Bronchial epithelial cell (primary cell): ENCODE results near the gene SELENOO. TPM values are rescaled to one million over a fixed set of nuclear protein-coding genes. Genes with fewer than 3 reads are reported as not detected.
A peak's percentile ranks its signal among the peaks of the same experiment; 100 is the strongest.

Source experiments
- DNase-seq: peaks from one replicate; pipeline ENCODE4 v3.0.0-alpha.2; 2010; ENCODE audit warnings: low read depth
- FAIRE-seq: peaks from 2 replicates; lab custom pipeline; 2011; peaks lifted over from hg19 to GRCh38; lab: Jason Lieb, UNC
- H3K27me3 ChIP-seq: 2 replicates; pipeline ENCODE4 v1.5.1; 2011; ENCODE audit warnings: low read length; ENCODE audit not compliant: control insufficient read depth, insufficient read depth
- H3K36me3 ChIP-seq: 2 replicates; pipeline ENCODE4 v1.5.1; 2011; ENCODE audit warnings: low read length; ENCODE audit not compliant: control insufficient read depth, insufficient read depth
- H3K4me3 ChIP-seq: 2 replicates; pipeline ENCODE4 v1.5.1; 2011; ENCODE audit warnings: mild to moderate bottlenecking, low read depth, low read length, control low read depth
- CTCF ChIP-seq: IDR thresholded peaks from 2 replicates; pipeline ENCODE4 v1.5.1; 2011; ENCODE audit warnings: mild to moderate bottlenecking, moderate library complexity, low read length, control low read depth, inconsistent platforms; ENCODE audit not compliant: insufficient read depth, severe bottlenecking
- total RNA-seq: library from RNA; depleted of rRNA; stranded (reverse); fragments of >200 nt; gene quantifications from 2 replicates; pipeline ENCODE4 v1.2.1, GENCODE V29; 2014

The SELENOO gene
- total RNA-seq, 1 donor from 2014 or later, result 20.8 TPM

- no peak for DNase-seq
- peaks cover 5% of the 10 kb centered on the region for H3K36me3 ChIP-seq
- FAIRE-seq, result no peak
- TF ChIP-seq CTCF, result no peak
- no peaks in the 10 kb centered on the region for H3K27me3 ChIP-seq
- no peak overlapping the region for H3K4me3 ChIP-seq
Measured at GRCh38 chr22:50255607-50256006, 54.8 kb downstream of the SELENOO start.

- peaks cover 5% of the 10 kb centered on the region for H3K36me3 ChIP-seq
- DNase-seq, result no peak
- H3K4me3 ChIP-seq, result no peak overlapping the region
- H3K27me3 ChIP-seq, result no peaks in the 10 kb centered on the region
- no peak for FAIRE-seq
- TF ChIP-seq CTCF, result no peak
Measured at GRCh38 chr22:50256258-50256862, 55.5 kb downstream of the SELENOO start.

GRCh38 chr22:50257041-50257440 is 56.2 kb downstream of the SELENOO start:
- H3K4me3 ChIP-seq, result no peak overlapping the region
- peaks cover 5% of the 10 kb centered on the region for H3K36me3 ChIP-seq
- no peak for TF ChIP-seq CTCF
- FAIRE-seq (peak; percentile 55), DNase-seq (no peak)
- H3K27me3 ChIP-seq, result no peaks in the 10 kb centered on the region

- peaks cover 5% of the 10 kb centered on the region for H3K36me3 ChIP-seq
- no peak overlapping the region for H3K4me3 ChIP-seq
- no peaks in the 10 kb centered on the region for H3K27me3 ChIP-seq
- TF ChIP-seq CTCF, result no peak
- DNase-seq (no peak), FAIRE-seq (no peak)
Measured at GRCh38 chr22:50257451-50258360, 56.9 kb downstream of the SELENOO start.

GRCh38 chr22:50258361-50259292 is 57.8 kb downstream of the SELENOO start:
- peaks cover 4% of the 10 kb centered on the region for H3K36me3 ChIP-seq
- DNase-seq (no peak), FAIRE-seq (peak; percentile 18)
- no peak for TF ChIP-seq CTCF
- no peaks in the 10 kb centered on the region for H3K27me3 ChIP-seq
- no peak overlapping the region for H3K4me3 ChIP-seq
